ENCODE data around the gene ANKRD26. TPM values are rescaled to one million over a fixed set of nuclear protein-coding genes. Genes with fewer than 3 reads are reported as not detected.

The ANKRD26 gene
- total RNA-seq (9.6 TPM), polyA plus RNA-seq (1 to 10 TPM; 1.1 to 2.1 (median 1.7) TPM)

- H3K4me1 Mint-ChIP-seq, result peaks cover 0 to 60% (median 29%) of the 10 kb centered on the region in 4 donors
- DNase-seq, result peak; percentile 96 to 97 (median 96)
- peak within 1 kb of the TSS; percentile 84 for H3K27ac ChIP-seq (ENCODE audit: insufficient read depth, low read length, poor library complexity, severe bottlenecking)
- peaks cover 4% of the 10 kb centered on the region for H3K27me3 Mint-ChIP-seq
- no peaks in the 10 kb centered on the region for H3K36me3 Mint-ChIP-seq
- H3K36me3 ChIP-seq (ENCODE audit: control insufficient read depth, insufficient read depth, low read length), result no peaks in the 10 kb centered on the region
- no peaks in the 10 kb centered on the region for H3K27me3 ChIP-seq (ENCODE audit: control insufficient read depth, insufficient read depth, low read length)
- peak within 1 kb of the TSS; percentile 98 for H3K4me3 ChIP-seq (ENCODE audit: low read depth, low read length)
- peak within 1 kb of the TSS; percentile 92 to 98 (median 94) for H3K4me3 Mint-ChIP-seq
- peak; percentile 80 to 81 for ATAC-seq (ENCODE audit: low read depth in 2 of 2)
- H3K27ac Mint-ChIP-seq, result peak within 1 kb of the TSS; percentile 92 to 100 (median 98)
- H3K9me3 Mint-ChIP-seq, result peaks cover 0 to 3% (median 0%) of the 10 kb centered on the region in 7 donors
- peaks cover 15% of the 10 kb centered on the region for H3K4me1 ChIP-seq (ENCODE audit: control insufficient read depth, insufficient read depth, low read length, poor library complexity, severe bottlenecking)
- H3K9me3 ChIP-seq (ENCODE audit: control insufficient read depth in 2 of 2, low read length in 2 of 2), result no peaks in the 10 kb centered on the region
Measured at GRCh38 chr10:27099916-27100812, at the start of gene ANKRD26. Gene ANKRD26, minus strand, starts transcription at chr10:27100494. Its CDS starts 168 bp downstream, at chr10:27100326.

- Mint-ChIP-seq H3K36me3 (peaks cover 39% of the 10 kb centered on the region), H3K9me3 (no peaks in the 10 kb centered on the region), H3K27me3 (no peaks in the 10 kb centered on the region), H3K4me3 (peak overlapping the region in 1 of 4 donors; percentile 26), H3K4me1 (peaks cover 26 to 52% (median 35%) of the 10 kb centered on the region in 4 donors), H3K27ac (no peak overlapping the region)
- Histone ChIP-seq H3K9me3 (ENCODE audit: control insufficient read depth in 2 of 2, low read length in 2 of 2) (no peaks in the 10 kb centered on the region), H3K27ac (ENCODE audit: insufficient read depth, low read length, poor library complexity, severe bottlenecking) (no peak overlapping the region), H3K4me3 (ENCODE audit: low read depth, low read length) (no peak overlapping the region), H3K4me1 (ENCODE audit: control insufficient read depth, insufficient read depth, low read length, poor library complexity, severe bottlenecking) (peaks cover 14% of the 10 kb centered on the region), H3K36me3 (ENCODE audit: control insufficient read depth, insufficient read depth, low read length) (peaks cover 66% of the 10 kb centered on the region), H3K27me3 (ENCODE audit: control insufficient read depth, insufficient read depth, low read length) (no peaks in the 10 kb centered on the region)
- ATAC-seq (ENCODE audit: low read depth in 2 of 2), result no peak
- no peak for DNase-seq
Measured at GRCh38 chr10:27147701-27148100, 47.4 kb upstream of the ANKRD26 start.

DNA sequence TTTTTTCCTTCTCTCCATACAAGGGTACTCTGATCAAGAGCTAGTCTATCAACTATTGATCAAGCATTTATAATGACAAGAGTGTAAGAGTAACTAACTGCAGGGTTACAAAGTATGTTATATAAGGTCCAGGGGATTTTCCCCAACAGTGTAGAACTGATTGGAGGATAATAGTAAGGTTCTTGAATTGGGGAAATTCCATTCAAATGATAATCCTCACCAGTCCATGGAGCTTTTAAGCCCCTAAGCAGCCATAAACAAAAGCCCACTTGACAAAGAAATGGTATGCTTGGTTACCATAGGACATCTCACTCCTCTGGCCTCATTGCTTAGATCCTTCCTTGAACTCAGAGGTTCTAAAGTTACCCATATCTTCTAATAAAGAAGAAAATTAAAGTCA is 45.6 kb upstream of the ANKRD26 start:
- Mint-ChIP-seq H3K36me3 (peaks cover 38% of the 10 kb centered on the region), H3K9me3 (no peaks in the 10 kb centered on the region)

DNA sequence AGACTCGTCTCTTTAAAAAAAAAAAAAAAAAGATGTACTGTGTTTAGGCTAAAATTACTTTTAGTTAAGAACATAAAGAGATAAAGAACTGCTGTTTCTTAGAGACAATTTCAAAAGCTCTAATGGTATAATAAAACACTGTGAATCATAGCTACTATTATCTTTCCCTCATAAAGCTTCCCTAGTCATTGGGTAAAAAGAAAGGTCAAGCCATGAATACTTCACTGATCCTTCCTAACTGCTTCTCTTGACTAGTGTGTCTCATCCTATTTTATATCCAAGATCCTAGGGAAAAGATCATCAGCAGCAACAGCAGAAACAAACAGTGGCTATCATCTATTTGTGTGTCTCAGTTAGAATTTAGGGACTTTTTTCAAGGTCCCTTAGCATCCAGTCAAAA is 43.4 kb upstream of the ANKRD26 start:
- peaks cover 41% of the 10 kb centered on the region for H3K36me3 Mint-ChIP-seq
- H3K27me3 ChIP-seq (ENCODE audit: control insufficient read depth, insufficient read depth, low read length), result no peaks in the 10 kb centered on the region
- H3K4me1 Mint-ChIP-seq, result peaks cover 4 to 27% (median 16%) of the 10 kb centered on the region in 4 donors
- no peaks in the 10 kb centered on the region for H3K27me3 Mint-ChIP-seq
- no peak for ATAC-seq (ENCODE audit: low read depth in 2 of 2)
- peaks cover 74% of the 10 kb centered on the region for H3K36me3 ChIP-seq (ENCODE audit: control insufficient read depth, insufficient read depth, low read length)
- DNase-seq, result no peak
- peak overlapping the region in 1 of 4 donors; percentile 47 for H3K4me3 Mint-ChIP-seq
- H3K27ac ChIP-seq (ENCODE audit: insufficient read depth, low read length, poor library complexity, severe bottlenecking), result no peak overlapping the region
- peak overlapping the region in 1 of 3 donors; percentile 38 for H3K27ac Mint-ChIP-seq
- H3K9me3 ChIP-seq (ENCODE audit: control insufficient read depth in 2 of 2, low read length in 2 of 2), result no peaks in the 10 kb centered on the region
- no peaks in the 10 kb centered on the region for H3K4me1 ChIP-seq (ENCODE audit: control insufficient read depth, insufficient read depth, low read length, poor library complexity, severe bottlenecking)
- no peaks in the 10 kb centered on the region for H3K9me3 Mint-ChIP-seq
- H3K4me3 ChIP-seq (ENCODE audit: low read depth, low read length), result no peak overlapping the region

More for the DNA sequence above, 45.6 kb upstream of the ANKRD26 start:
- no peak for DNase-seq
- H3K9me3 ChIP-seq (ENCODE audit: control insufficient read depth in 2 of 2, low read length in 2 of 2), result no peaks in the 10 kb centered on the region
- no peak overlapping the region for H3K4me3 ChIP-seq (ENCODE audit: low read depth, low read length)
- H3K27ac Mint-ChIP-seq, result no peak overlapping the region
- no peak for ATAC-seq (ENCODE audit: low read depth in 2 of 2)
- no peaks in the 10 kb centered on the region for H3K27me3 ChIP-seq (ENCODE audit: control insufficient read depth, insufficient read depth, low read length)
- H3K4me3 Mint-ChIP-seq, result no peak overlapping the region
- no peaks in the 10 kb centered on the region for H3K27me3 Mint-ChIP-seq
- peaks cover 74% of the 10 kb centered on the region for H3K36me3 ChIP-seq (ENCODE audit: control insufficient read depth, insufficient read depth, low read length)
- no peak overlapping the region for H3K27ac ChIP-seq (ENCODE audit: insufficient read depth, low read length, poor library complexity, severe bottlenecking)
- peaks cover 19 to 38% (median 22%) of the 10 kb centered on the region in 4 donors for H3K4me1 Mint-ChIP-seq
- H3K4me1 ChIP-seq (ENCODE audit: control insufficient read depth, insufficient read depth, low read length, poor library complexity, severe bottlenecking), result peaks cover 7% of the 10 kb centered on the region

DNA sequence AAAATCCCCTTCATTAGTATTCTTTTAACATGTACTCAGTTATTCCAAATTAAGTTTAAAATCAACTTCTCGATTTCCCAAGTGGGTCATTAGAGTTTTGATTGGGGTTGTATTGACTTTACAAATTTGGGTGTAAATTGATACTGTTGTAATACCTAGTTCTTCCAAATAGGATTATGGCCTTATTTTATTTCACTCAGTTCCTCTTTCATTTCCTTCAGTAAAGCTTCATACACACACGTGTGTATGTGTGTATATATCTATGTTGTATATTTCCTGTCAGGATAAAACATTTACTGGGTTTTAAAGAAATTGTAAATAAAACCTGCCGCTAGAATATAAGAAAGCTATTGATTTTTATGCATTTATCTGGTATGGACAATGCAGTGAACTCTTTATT is 38.0 kb upstream of the ANKRD26 start:
- Mint-ChIP-seq H3K27ac (no peak overlapping the region), H3K4me1 (peaks cover 0 to 14% (median 1%) of the 10 kb centered on the region in 4 donors), H3K36me3 (peaks cover 23% of the 10 kb centered on the region), H3K9me3 (no peaks in the 10 kb centered on the region), H3K27me3 (no peaks in the 10 kb centered on the region), H3K4me3 (no peak overlapping the region)
- H3K4me1 ChIP-seq (ENCODE audit: control insufficient read depth, insufficient read depth, low read length, poor library complexity, severe bottlenecking), result no peaks in the 10 kb centered on the region
- H3K27ac ChIP-seq (ENCODE audit: insufficient read depth, low read length, poor library complexity, severe bottlenecking), result no peak overlapping the region
- peaks cover 57% of the 10 kb centered on the region for H3K36me3 ChIP-seq (ENCODE audit: control insufficient read depth, insufficient read depth, low read length)
- DNase-seq (no peak), ATAC-seq (ENCODE audit: low read depth in 2 of 2) (no peak)
- no peaks in the 10 kb centered on the region for H3K9me3 ChIP-seq (ENCODE audit: control insufficient read depth in 2 of 2, low read length in 2 of 2)
- H3K4me3 ChIP-seq (ENCODE audit: low read depth, low read length), result no peak overlapping the region
- no peaks in the 10 kb centered on the region for H3K27me3 ChIP-seq (ENCODE audit: control insufficient read depth, insufficient read depth, low read length)

GRCh38 chr10:27134371-27134770 is 34.1 kb upstream of the ANKRD26 start:
- DNase-seq (no peak), ATAC-seq (ENCODE audit: low read depth in 2 of 2) (no peak)
- Histone ChIP-seq H3K36me3 (ENCODE audit: control insufficient read depth, insufficient read depth, low read length) (peaks cover 76% of the 10 kb centered on the region), H3K27ac (ENCODE audit: insufficient read depth, low read length, poor library complexity, severe bottlenecking) (no peak overlapping the region), H3K27me3 (ENCODE audit: control insufficient read depth, insufficient read depth, low read length) (no peaks in the 10 kb centered on the region), H3K9me3 (ENCODE audit: control insufficient read depth in 2 of 2, low read length in 2 of 2) (no peaks in the 10 kb centered on the region), H3K4me1 (ENCODE audit: control insufficient read depth, insufficient read depth, low read length, poor library complexity, severe bottlenecking) (no peaks in the 10 kb centered on the region), H3K4me3 (ENCODE audit: low read depth, low read length) (no peak overlapping the region)
- Mint-ChIP-seq H3K9me3 (no peaks in the 10 kb centered on the region), H3K27ac (no peak overlapping the region), H3K4me1 (peaks cover 7 to 23% (median 13%) of the 10 kb centered on the region in 4 donors), H3K27me3 (no peaks in the 10 kb centered on the region), H3K4me3 (no peak overlapping the region), H3K36me3 (peaks cover 39% of the 10 kb centered on the region)

GRCh38 chr10:27108165-27108564 is 7.9 kb upstream of the ANKRD26 start:
- H3K9me3 ChIP-seq (ENCODE audit: control insufficient read depth in 2 of 2, low read length in 2 of 2), result no peaks in the 10 kb centered on the region
- no peak overlapping the region for H3K27ac ChIP-seq (ENCODE audit: insufficient read depth, low read length, poor library complexity, severe bottlenecking)
- H3K36me3 ChIP-seq (ENCODE audit: control insufficient read depth, insufficient read depth, low read length), result peaks cover 25% of the 10 kb centered on the region
- Mint-ChIP-seq H3K36me3 (peaks cover 22% of the 10 kb centered on the region), H3K4me3 (no peak overlapping the region), H3K9me3 (peaks cover 0 to 3% (median 0%) of the 10 kb centered on the region in 7 donors), H3K4me1 (peaks cover 7 to 19% (median 9%) of the 10 kb centered on the region in 4 donors), H3K27ac (no peak overlapping the region), H3K27me3 (no peaks in the 10 kb centered on the region)
- H3K4me3 ChIP-seq (ENCODE audit: low read depth, low read length), result no peak overlapping the region
- no peak for DNase-seq
- no peaks in the 10 kb centered on the region for H3K27me3 ChIP-seq (ENCODE audit: control insufficient read depth, insufficient read depth, low read length)
- no peak for ATAC-seq (ENCODE audit: low read depth in 2 of 2)
- no peaks in the 10 kb centered on the region for H3K4me1 ChIP-seq (ENCODE audit: control insufficient read depth, insufficient read depth, low read length, poor library complexity, severe bottlenecking)
